Esophagus squamous epithelium (tissue), 5 donors: ENCODE results near the gene AHDC1. TPM values are rescaled to one million over a fixed set of nuclear protein-coding genes. Genes with fewer than 3 reads are reported as not detected.

Source experiments
- DNase-seq: peaks from one replicate; lab custom pipeline; 2025; lab: John Stamatoyannopoulos, UW
- H3K27ac ChIP-seq, 4 donors: fragments of 200-600 bp; sonication (generic); one replicate each; pipeline ENCODE4 v1.5.1; 2016 to 2019; ENCODE audit warnings: mild to moderate bottlenecking in 1 of 4
- H3K27me3 ChIP-seq, 4 donors: fragments of 200-600 bp; sonication (generic); 1 replicate in 3 of 4; 2 replicates in 1 of 4; pipeline versions ENCODE4 v1.5.1 to v1.6.0; 2017 to 2021; ENCODE audit warnings: antibody characterized with exemption in 1 of 4
- H3K36me3 ChIP-seq, 3 donors: fragments of 200-600 bp; sonication (generic); one replicate each; pipeline ENCODE4 v1.5.1; 2016 to 2019
- H3K4me1 ChIP-seq, 3 donors: fragments of 200-600 bp; sonication (generic); one replicate each; pipeline ENCODE4 v1.5.1; 2017 to 2019
- H3K4me3 ChIP-seq, 4 donors: fragments of 200-600 bp; sonication (generic); 1 replicate in 3 of 4; 2 replicates in 1 of 4; pipeline ENCODE4 v1.5.1; 2016 to 2019; ENCODE audit warnings: mild to moderate bottlenecking in 2 of 4, moderate library complexity in 1 of 4
- H3K9me3 ChIP-seq, 3 donors: fragments of 200-600 bp; sonication (generic); one replicate each; pipeline ENCODE4 v1.5.1; 2016 to 2019
- POLR2A ChIP-seq, 4 donors: fragments of 450-650 bp; IDR thresholded peaks; one replicate each; pipeline ENCODE4 v1.6.1; 2017; ENCODE audit warnings: antibody characterized with exemption in 4 of 4, mild to moderate bottlenecking in 4 of 4, moderate library complexity in 3 of 4
- WGBS, 2 donors: methylation state at CpG; one replicate each; pipeline ENCODE4 v1.1.5; 2018; 5-methylcytosine and 5-hydroxymethylcytosine counted together
- intact Hi-C: fragments of 100-400 bp; cut with DNase I; formaldehyde crosslinking; loops from one replicate; pipeline ENCODE4 v1.15.0; 2022
- total RNA-seq, 4 donors: library from RNA; depleted of rRNA; stranded (reverse); fragments of >200 nt; gene quantifications; one replicate each; pipeline ENCODE4 v1.1.0, GENCODE V29; 2016
- TF ChIP-seq, protein P1 (sequence below), 6 experiments: fragments of 450-650 bp in 4 of 6; fragments of 200-600 bp in 2 of 6; sonication (generic) in 2 of 6; IDR thresholded peaks; one replicate each; pipeline ENCODE4 v1.5.1; 2016 to 2019; ENCODE audit warnings: antibody characterized with exemption in 6 of 6, mild to moderate bottlenecking in 4 of 6, moderate library complexity in 4 of 6
- donor health status: DM: yes; HTN: yes; CAD: no.

AHDC1 gene
- total RNA-seq, 4 donors from 2014 or later = 22.2 to 112 (median 30.6) TPM

DNA sequence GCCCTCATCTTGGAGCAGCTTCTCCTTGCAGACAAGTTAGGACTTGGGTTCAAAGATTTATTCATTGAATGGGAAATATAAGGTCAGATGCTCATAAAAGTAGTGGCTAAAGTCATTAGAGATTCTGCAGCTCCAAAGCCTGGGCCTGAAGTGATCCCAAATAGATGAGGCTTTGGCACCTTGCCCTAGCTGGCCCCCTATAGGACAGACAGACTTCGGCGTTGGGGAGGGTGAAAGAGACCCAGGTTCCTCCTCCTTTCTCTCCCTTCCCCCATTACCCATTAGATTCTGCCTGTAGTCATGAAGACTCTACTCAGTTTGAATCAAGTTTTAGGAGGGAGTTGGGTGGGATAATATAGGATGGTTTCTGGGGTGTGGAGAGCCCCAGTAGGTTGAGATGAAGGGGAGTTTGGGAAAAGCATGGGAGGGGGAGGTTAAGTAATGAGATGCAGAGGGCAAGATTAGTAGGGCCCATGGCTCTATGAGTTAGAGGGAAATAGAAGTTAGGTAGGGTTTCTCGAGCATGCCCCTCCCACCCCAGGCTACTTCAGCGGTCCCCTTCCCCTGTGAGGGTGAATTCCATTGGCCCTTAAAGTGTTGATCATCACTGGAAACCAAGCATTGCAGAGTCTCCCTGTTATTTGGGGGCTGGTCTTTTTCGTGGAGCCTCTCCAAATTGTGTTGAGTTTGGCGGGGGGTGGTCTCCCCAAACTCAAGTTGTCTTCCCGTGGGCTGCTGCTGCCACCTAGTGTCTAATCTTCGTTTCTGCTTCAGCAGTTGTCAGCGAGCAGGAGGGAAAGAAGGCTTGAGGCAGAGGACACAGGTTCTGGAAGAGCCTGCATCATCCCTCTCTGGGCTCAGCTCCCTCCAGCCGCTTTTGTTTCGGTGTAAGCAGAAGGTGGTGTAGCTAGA is 2.1 kb upstream of the AHDC1 start:
- peak overlapping the region in 3 of 4 donors; percentile 47 to 99 (median 99) for H3K27ac ChIP-seq
- no peaks in the 10 kb centered on the region for H3K9me3 ChIP-seq
- intact Hi-C loops = loop anchor here (5.0 to 10.0 kb wide), 2 partner anchors 201 to 304 kb away; no protein-coding TSS in a partner anchor
- DNase-seq = no peak
- H3K27me3 ChIP-seq = no peaks in the 10 kb centered on the region
- TF ChIP-seq, protein P1, sequence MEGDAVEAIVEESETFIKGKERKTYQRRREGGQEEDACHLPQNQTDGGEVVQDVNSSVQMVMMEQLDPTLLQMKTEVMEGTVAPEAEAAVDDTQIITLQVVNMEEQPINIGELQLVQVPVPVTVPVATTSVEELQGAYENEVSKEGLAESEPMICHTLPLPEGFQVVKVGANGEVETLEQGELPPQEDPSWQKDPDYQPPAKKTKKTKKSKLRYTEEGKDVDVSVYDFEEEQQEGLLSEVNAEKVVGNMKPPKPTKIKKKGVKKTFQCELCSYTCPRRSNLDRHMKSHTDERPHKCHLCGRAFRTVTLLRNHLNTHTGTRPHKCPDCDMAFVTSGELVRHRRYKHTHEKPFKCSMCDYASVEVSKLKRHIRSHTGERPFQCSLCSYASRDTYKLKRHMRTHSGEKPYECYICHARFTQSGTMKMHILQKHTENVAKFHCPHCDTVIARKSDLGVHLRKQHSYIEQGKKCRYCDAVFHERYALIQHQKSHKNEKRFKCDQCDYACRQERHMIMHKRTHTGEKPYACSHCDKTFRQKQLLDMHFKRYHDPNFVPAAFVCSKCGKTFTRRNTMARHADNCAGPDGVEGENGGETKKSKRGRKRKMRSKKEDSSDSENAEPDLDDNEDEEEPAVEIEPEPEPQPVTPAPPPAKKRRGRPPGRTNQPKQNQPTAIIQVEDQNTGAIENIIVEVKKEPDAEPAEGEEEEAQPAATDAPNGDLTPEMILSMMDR (IDR thresholded peaks at IDR 0.05) = peak; percentile 79 to 93 (median 88)
- TF ChIP-seq POLR2A (IDR thresholded peaks at IDR 0.05) = no peak
- peaks cover 30 to 60% (median 38%) of the 10 kb centered on the region in 3 donors for H3K4me1 ChIP-seq
- H3K36me3 ChIP-seq = no peaks in the 10 kb centered on the region
- 10 to 18% methylated on average over 7 to 9 of the region's 11 CpGs for WGBS, 2 donors
- no peak overlapping the region for H3K4me3 ChIP-seq

DNA sequence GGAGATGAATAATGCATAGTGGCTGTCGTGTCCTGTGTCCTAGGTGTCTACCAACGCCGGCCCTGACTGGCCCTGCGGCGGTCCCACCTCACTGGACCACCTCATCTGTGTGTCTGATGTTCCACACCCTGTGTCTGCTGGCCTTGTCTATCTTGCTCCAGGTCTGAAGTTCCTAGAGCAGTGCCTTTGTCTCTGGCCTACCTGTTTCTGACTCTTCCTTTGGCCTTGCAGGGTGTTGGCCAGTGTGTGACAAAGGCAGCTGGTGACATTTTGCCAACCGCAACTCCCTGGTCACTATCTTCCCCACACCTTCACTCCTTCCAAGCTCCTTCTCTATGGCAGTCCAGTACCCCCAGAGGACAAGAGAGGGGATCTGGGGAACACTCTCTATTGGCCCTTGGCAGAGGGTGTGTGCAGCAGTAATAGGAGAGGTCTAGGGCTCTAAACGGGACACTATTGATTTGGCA is 1.4 kb upstream of the AHDC1 start:
- Histone ChIP-seq H3K27ac (peak overlapping the region in 2 of 4 donors; percentile 99), H3K36me3 (no peaks in the 10 kb centered on the region), H3K27me3 (no peaks in the 10 kb centered on the region), H3K4me1 (peaks cover 37 to 67% (median 46%) of the 10 kb centered on the region in 3 donors), H3K9me3 (no peaks in the 10 kb centered on the region), H3K4me3 (no peak overlapping the region)
- TF ChIP-seq, protein P1 (IDR thresholded peaks at IDR 0.05) = no peak
- TF ChIP-seq POLR2A (IDR thresholded peaks at IDR 0.05) = no peak
- intact Hi-C loops = loop anchor here (5.0 to 10.0 kb wide), 2 partner anchors 201 to 303 kb away; no protein-coding TSS in a partner anchor
- DNase-seq = no peak
- WGBS, 2 donors = 51 to 74% methylated on average over 2 to 6 of the region's 7 CpGs

DNA sequence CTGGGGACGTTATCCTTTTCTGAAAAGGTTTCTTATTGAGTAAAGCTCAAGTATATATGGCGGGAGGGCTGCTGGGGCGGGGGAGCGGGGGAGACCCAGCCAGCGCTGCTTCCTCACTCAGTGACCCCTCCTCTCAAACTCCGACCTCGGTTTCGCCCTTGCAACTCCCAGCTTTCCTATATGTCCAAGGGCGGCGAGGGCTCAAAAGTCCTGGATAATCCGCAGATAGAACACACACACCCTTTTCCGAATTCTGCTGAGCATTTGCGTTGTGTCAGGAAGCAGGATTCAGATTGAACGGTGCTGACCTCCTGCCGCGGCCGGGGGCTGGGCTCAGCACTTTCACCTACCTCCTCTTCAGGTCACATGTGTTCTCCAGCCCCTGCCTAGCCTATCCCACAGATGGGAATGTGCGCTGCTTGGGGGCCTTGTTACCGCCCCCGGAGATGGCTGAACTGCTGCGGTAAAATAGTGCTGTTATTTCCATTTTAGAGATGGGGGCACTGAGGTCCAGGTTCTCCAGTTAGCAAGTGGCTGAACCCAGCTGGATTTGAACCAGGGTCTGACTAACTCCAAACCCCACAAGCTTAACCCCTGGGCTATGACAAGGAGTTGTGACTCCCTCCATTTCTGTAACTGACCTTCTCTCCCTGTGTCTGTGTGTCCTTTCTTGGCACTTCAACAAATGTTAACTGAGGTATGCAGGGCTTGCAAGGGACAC is 795 bp upstream of the AHDC1 start:
- no peaks in the 10 kb centered on the region for H3K27me3 ChIP-seq
- DNase-seq = no peak
- no peak for TF ChIP-seq POLR2A (IDR thresholded peaks at IDR 0.05)
- TF ChIP-seq, protein P1 (IDR thresholded peaks at IDR 0.05) = no peak
- H3K9me3 ChIP-seq = no peaks in the 10 kb centered on the region
- H3K4me1 ChIP-seq = peaks cover 43 to 73% (median 51%) of the 10 kb centered on the region in 3 donors
- H3K4me3 ChIP-seq = peak overlapping the region; percentile 94 to 98 (median 97)
- H3K36me3 ChIP-seq = no peaks in the 10 kb centered on the region
- intact Hi-C loops = loop anchor here (5.0 to 10.0 kb wide), 4 partner anchors 47 to 302 kb away; no protein-coding TSS in a partner anchor
- 25 to 38% methylated on average over 12 to 19 of the region's 21 CpGs for WGBS, 2 donors
- peak overlapping the region; percentile 97 to 99 (median 98) for H3K27ac ChIP-seq

DNA sequence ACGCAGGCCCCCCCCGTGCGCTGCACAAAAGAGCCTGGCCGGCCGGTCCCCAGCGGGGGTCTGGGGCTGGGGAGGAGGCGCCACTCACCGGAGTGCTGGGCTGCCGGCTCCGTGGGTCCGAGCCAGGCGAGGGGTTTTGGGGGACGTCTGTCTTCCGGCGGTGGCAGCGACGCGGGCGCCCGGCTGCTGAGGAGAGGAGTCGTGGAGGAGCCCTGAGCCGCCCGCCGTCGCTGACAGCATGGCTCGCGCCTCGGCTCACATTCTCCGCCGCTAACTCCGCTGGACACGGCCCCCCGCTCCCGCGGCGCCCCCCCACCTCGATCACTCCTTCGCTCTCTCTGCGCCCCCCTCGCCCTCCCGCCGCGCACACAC is 649 bp downstream of the AHDC1 start:
- H3K27ac ChIP-seq = peak overlapping the region; percentile 97 to 99 (median 98)
- H3K9me3 ChIP-seq = no peaks in the 10 kb centered on the region
- 0% methylated on average over 10 to 14 of the region's 43 CpGs for WGBS, 2 donors
- peaks cover 0 to 2% (median 0%) of the 10 kb centered on the region in 3 donors for H3K36me3 ChIP-seq
- intact Hi-C loops = loop anchor here (5.0 to 10.0 kb wide), 3 partner anchors 46 to 198 kb away; no protein-coding TSS in a partner anchor
- H3K27me3 ChIP-seq = no peaks in the 10 kb centered on the region
- peaks cover 58 to 80% (median 63%) of the 10 kb centered on the region in 3 donors for H3K4me1 ChIP-seq
- TF ChIP-seq POLR2A (IDR thresholded peaks at IDR 0.05) = no peak
- TF ChIP-seq, protein P1 (IDR thresholded peaks at IDR 0.05) = no peak
- H3K4me3 ChIP-seq = peak overlapping the region; percentile 94 to 98 (median 97)
- DNase-seq = no peak
